Upper lobe of right lung (tissue), 1 donor: ENCODE data around the gene HCFC1R1. TPM values are rescaled to one million over a fixed set of nuclear protein-coding genes. Genes with fewer than 3 reads are reported as not detected.

Experiments used
- ATAC-seq: fragments of 200-7000 bp; cut with Tn5 transposase; one replicate; pipeline ENCODE4 v1.9.1; 2020; ENCODE audit warnings: mild to moderate bottlenecking, moderate library complexity
- DNase-seq: peaks from one replicate; pipeline ENCODE4 v3.0.0-alpha.2; 2020
- H3K27ac ChIP-seq: fragments of 200-600 bp; one replicate; pipeline ENCODE4 v1.8.0; 2022
- H3K27me3 ChIP-seq: fragments of 200-600 bp; one replicate; pipeline ENCODE4 v1.8.0; 2022; ENCODE audit warnings: mild to moderate bottlenecking
- H3K36me3 ChIP-seq: fragments of 200-600 bp; one replicate; pipeline ENCODE4 v1.8.0; 2022
- H3K4me1 ChIP-seq: fragments of 200-600 bp; one replicate; pipeline ENCODE4 v1.8.0; 2022
- H3K4me3 ChIP-seq: fragments of 200-600 bp; one replicate; pipeline ENCODE4 v1.8.0; 2022; ENCODE audit warnings: mild to moderate bottlenecking
- H3K9me3 ChIP-seq: fragments of 200-600 bp; one replicate; pipeline ENCODE4 v1.8.0; 2022
- intact Hi-C: fragments of 100-400 bp; cut with DNase I; formaldehyde crosslinking; loops from one replicate; pipeline ENCODE4 v1.11.0; 2022
- total RNA-seq: library from RNA; stranded (reverse); fragmentation: NEBNext Ultra II Directional; extraction: Animal tissue kit (Norgen Biotek cat#: 25700); gene quantifications from one replicate; pipeline ENCODE4 v1.2.1, GENCODE V29; 2021
- TF ChIP-seq, protein P1 (sequence below): fragments of 200-600 bp; IDR thresholded peaks from one replicate; pipeline ENCODE4 v1.8.0; 2022; ENCODE audit warnings: antibody characterized with exemption
- donor health status: DM: no; HTN: yes; CAD: no; lungs with severe emphysema.

The HCFC1R1 gene
- total RNA-seq, 1 donor from 2014 or later = 55.7 TPM

DNA sequence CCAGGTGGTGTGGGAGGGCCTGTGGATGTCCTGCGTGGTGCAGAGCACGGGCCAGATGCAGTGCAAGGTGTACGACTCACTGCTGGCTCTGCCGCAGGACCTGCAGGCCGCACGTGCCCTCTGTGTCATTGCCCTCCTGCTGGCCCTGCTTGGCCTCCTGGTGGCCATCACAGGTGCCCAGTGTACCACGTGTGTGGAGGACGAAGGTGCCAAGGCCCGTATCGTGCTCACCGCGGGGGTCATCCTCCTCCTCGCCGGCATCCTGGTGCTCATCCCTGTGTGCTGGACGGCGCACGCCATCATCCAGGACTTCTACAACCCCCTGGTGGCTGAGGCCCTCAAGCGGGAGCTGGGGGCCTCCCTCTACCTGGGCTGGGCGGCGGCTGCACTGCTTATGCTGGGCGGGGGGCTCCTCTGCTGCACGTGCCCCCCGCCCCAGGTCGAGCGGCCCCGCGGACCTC lies 10.2 kb downstream of the HCFC1R1 start:
- no peaks in the 10 kb centered on the region for H3K9me3 ChIP-seq
- TF ChIP-seq, protein P1, sequence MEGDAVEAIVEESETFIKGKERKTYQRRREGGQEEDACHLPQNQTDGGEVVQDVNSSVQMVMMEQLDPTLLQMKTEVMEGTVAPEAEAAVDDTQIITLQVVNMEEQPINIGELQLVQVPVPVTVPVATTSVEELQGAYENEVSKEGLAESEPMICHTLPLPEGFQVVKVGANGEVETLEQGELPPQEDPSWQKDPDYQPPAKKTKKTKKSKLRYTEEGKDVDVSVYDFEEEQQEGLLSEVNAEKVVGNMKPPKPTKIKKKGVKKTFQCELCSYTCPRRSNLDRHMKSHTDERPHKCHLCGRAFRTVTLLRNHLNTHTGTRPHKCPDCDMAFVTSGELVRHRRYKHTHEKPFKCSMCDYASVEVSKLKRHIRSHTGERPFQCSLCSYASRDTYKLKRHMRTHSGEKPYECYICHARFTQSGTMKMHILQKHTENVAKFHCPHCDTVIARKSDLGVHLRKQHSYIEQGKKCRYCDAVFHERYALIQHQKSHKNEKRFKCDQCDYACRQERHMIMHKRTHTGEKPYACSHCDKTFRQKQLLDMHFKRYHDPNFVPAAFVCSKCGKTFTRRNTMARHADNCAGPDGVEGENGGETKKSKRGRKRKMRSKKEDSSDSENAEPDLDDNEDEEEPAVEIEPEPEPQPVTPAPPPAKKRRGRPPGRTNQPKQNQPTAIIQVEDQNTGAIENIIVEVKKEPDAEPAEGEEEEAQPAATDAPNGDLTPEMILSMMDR = no peak
- no peak overlapping the region for H3K4me3 ChIP-seq
- H3K4me1 ChIP-seq = peaks cover 14% of the 10 kb centered on the region
- peaks cover 33% of the 10 kb centered on the region for H3K27me3 ChIP-seq
- ATAC-seq (no peak), DNase-seq (no peak)
- intact Hi-C loops = no loop called here
- no peak overlapping the region for H3K27ac ChIP-seq
- no peaks in the 10 kb centered on the region for H3K36me3 ChIP-seq

DNA sequence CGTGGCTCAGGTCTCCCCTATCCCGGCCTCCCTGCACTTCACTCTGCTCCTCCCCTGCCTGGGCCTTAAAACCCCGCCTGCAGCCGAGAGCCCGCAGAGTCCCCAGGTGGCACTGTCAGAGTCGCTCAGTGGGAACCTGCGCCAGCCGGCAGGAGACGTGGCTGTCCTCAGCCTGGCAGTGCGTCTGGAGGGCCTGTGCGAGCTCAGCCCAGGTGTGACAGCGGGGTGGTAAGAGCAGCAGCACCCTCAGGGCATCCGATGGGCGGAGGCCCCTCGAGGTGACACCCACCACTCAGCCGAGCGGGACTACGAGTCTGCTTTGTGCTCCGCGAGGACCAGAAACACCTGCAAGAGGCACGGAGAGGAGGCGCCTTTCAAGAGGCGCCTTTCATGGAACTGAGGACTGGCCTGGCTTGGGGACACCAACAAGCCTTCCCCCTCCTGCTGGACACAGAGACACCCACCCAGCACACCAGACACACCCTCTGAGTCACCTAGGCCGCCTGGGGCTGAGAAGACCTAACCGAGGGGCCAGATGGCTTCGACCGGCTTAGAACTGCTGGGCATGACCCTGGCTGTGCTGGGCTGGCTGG lies 10.8 kb downstream of the HCFC1R1 start, which contains the start of gene CLDN9:
Gene CLDN9, plus strand, starts transcription at position 96 of the 593 bp plus-strand sequence. Its CDS starts 440 bp downstream, at position 536.
- peaks cover 27% of the 10 kb centered on the region for H3K27me3 ChIP-seq
- no peaks in the 10 kb centered on the region for H3K9me3 ChIP-seq
- DNase-seq (peak; percentile 83), ATAC-seq (peak; percentile 69)
- intact Hi-C loops = no loop called here
- no peak within 1 kb of the TSS for H3K27ac ChIP-seq
- no peaks in the 10 kb centered on the region for H3K36me3 ChIP-seq
- TF ChIP-seq, protein P1 = no peak
- peaks cover 14% of the 10 kb centered on the region for H3K4me1 ChIP-seq
- no peak within 1 kb of the TSS for H3K4me3 ChIP-seq

GRCh38 chr16:3012246-3012645 lies 11.5 kb downstream of the HCFC1R1 start:
- Histone ChIP-seq H3K9me3 (no peaks in the 10 kb centered on the region), H3K27me3 (peaks cover 22% of the 10 kb centered on the region), H3K4me1 (peaks cover 19% of the 10 kb centered on the region), H3K27ac (no peak overlapping the region), H3K36me3 (no peaks in the 10 kb centered on the region), H3K4me3 (no peak overlapping the region)
- DNase-seq (no peak), ATAC-seq (no peak)
- intact Hi-C loops = no loop called here
- TF ChIP-seq, protein P1 = no peak

- Histone ChIP-seq H3K4me3 (no peak overlapping the region), H3K9me3 (no peaks in the 10 kb centered on the region), H3K4me1 (peaks cover 22% of the 10 kb centered on the region), H3K27ac (peak overlapping the region; percentile 78), H3K36me3 (no peaks in the 10 kb centered on the region), H3K27me3 (peaks cover 29% of the 10 kb centered on the region)
- ATAC-seq = no peak
- intact Hi-C loops = no loop called here
- no peak for DNase-seq
- TF ChIP-seq, protein P1 = no peak
Measured at GRCh38 chr16:3010510-3010909, 13.2 kb downstream of the HCFC1R1 start.

- ATAC-seq (peak; percentile 71), DNase-seq (peak; percentile 90)
- peaks cover 33% of the 10 kb centered on the region for H3K27me3 ChIP-seq
- TF ChIP-seq, protein P1 = no peak
- no peaks in the 10 kb centered on the region for H3K36me3 ChIP-seq
- no peak overlapping the region for H3K4me3 ChIP-seq
- peaks cover 22% of the 10 kb centered on the region for H3K4me1 ChIP-seq
- peak overlapping the region; percentile 78 for H3K27ac ChIP-seq
- intact Hi-C loops = no loop called here
- no peaks in the 10 kb centered on the region for H3K9me3 ChIP-seq
Measured at GRCh38 chr16:3009568-3010390, 14.0 kb downstream of the HCFC1R1 start.
